Limb (tissue), 2 donors: ENCODE measurements around the gene ODF4.
"Not testable (repeated sequence)": the region's sequence is repeated elsewhere in the genome, so short reads cannot be mapped to it uniquely, and the experiment has no call there.

Source experiments
- DNase-seq, 2 donors: peaks; one replicate each; pipeline ENCODE4 v3.0.0-alpha.2; 2016; ENCODE audit errors: extremely low spot score in 2 of 2

ODF4 gene

GRCh38 chr17:8393470-8394231 lies 54.0 kb downstream of the ODF4 start:
- DNase-seq: no peak

- DNase-seq: not testable (repeated sequence)
Observed at GRCh38 chr17:8394497-8394896, 54.9 kb downstream of the ODF4 start.
